Left lung (tissue), 10 donors: ENCODE results near the gene CCDC196. TPM values are rescaled to one million over a fixed set of nuclear protein-coding genes. Genes with fewer than 3 reads are reported as not detected.

Experiments used
- ATAC-seq: fragments of 200-7000 bp; cut with Tn5 transposase; one replicate; pipeline ENCODE4 v1.9.1; 2020; ENCODE audit warnings: moderate library complexity
- DNase-seq, 4 donors: peaks; one replicate each; pipeline ENCODE4 v3.0.0-alpha.2; 2013 to 2020
- H3K27ac ChIP-seq, 2 donors: fragments of 200-600 bp; sonication (generic) in 1 of 2; one replicate each; pipeline versions ENCODE4 v1.5.0 to v1.8.0; 2020 to 2021
- H3K27me3 ChIP-seq, 2 donors: fragments of 200-600 bp; sonication (generic) in 1 of 2; one replicate each; pipeline versions ENCODE4 v1.5.0 to v1.8.0; 2020 to 2021
- H3K36me3 ChIP-seq, 2 donors: fragments of 200-600 bp; sonication (generic) in 1 of 2; one replicate each; pipeline versions ENCODE4 v1.5.0 to v1.8.0; 2020 to 2021
- H3K4me1 ChIP-seq, 2 donors: fragments of 200-600 bp; one replicate each; pipeline ENCODE4 v1.8.0; 2021
- H3K4me3 ChIP-seq, 2 donors: fragments of 200-600 bp; sonication (generic) in 1 of 2; one replicate each; pipeline versions ENCODE4 v1.5.0 to v1.8.0; 2020 to 2021; ENCODE audit warnings: mild to moderate bottlenecking in 1 of 2
- H3K9me3 ChIP-seq, 2 donors: fragments of 200-600 bp; sonication (generic) in 1 of 2; one replicate each; pipeline versions ENCODE4 v1.5.0 to v1.8.0; 2020 to 2021
- intact Hi-C, 2 donors: fragments of 100-400 bp; cut with DNase I; formaldehyde crosslinking; loops; one replicate each; pipeline versions ENCODE4 v1.11.2 to v1.14.2; 2022
- polyA plus RNA-seq, 6 donors: library from polyadenylated mRNA; unstranded; fragments of 120-200 nt; gene quantifications; one replicate each; pipeline ENCODE4 v1.2.1, GENCODE V29; 2013; ENCODE audit not compliant: insufficient read length in 6 of 6
- total RNA-seq, 2 donors: library from RNA; stranded (reverse); fragmentation: NEBNext Ultra II Directional; extraction: Animal tissue kit (Norgen Biotek cat#: 25700); gene quantifications; one replicate each; pipeline ENCODE4 v1.2.1, GENCODE V29; 2021
- TF ChIP-seq, protein P1 (sequence below), 2 donors: fragments of 200-600 bp; sonication (generic) in 1 of 2; IDR thresholded peaks; one replicate each; pipeline versions ENCODE4 v1.5.0 to v1.8.0; 2021; ENCODE audit warnings: antibody characterized with exemption in 2 of 2
- donor health status: DM: no; HTN: yes; CAD: no.
- donor health status: DM: no; HTN: no; CAD: no.

Gene CCDC196
- total and polyA plus RNA-seq, 8 donors = 0.18 to 0.32 TPM; not detected in 6

DNA sequence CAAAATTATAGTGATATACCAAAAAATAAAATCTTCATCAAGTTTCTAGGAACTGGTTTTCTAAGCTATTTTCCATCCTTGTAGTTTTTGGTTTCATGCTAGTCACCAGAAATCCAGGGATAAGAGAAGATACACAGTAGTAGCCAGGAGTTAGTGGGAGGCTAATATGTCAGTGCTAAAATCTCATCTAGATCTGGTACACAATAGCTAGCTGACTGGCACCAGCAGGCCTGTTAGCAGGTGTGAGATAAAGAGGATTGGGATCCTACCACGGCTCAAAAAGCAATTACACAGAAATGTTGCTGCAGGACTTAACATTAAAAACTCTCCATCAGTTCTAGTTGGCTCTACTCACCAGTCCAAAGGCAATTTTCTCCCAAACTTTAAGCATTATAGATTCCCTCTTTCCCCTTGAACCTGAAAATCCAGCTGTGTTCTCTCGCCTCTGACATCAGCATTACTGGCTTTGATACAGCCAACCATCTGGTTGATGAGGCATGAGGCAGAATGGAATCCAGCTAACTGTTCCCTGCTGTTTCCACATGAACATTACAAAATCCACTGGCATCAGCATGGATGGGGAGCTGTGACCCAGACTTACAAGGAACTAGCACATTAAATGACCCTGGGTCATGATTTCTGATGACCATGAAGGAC, 41.8 kb upstream of the CCDC196 start:
- Histone ChIP-seq H3K4me3 (no peak overlapping the region), H3K9me3 (peaks cover 0 to 17% of the 10 kb centered on the region in 2 donors), H3K27me3 (no peaks in the 10 kb centered on the region), H3K4me1 (no peaks in the 10 kb centered on the region), H3K27ac (no peak overlapping the region), H3K36me3 (no peaks in the 10 kb centered on the region)
- ATAC-seq = no peak
- TF ChIP-seq, protein P1, sequence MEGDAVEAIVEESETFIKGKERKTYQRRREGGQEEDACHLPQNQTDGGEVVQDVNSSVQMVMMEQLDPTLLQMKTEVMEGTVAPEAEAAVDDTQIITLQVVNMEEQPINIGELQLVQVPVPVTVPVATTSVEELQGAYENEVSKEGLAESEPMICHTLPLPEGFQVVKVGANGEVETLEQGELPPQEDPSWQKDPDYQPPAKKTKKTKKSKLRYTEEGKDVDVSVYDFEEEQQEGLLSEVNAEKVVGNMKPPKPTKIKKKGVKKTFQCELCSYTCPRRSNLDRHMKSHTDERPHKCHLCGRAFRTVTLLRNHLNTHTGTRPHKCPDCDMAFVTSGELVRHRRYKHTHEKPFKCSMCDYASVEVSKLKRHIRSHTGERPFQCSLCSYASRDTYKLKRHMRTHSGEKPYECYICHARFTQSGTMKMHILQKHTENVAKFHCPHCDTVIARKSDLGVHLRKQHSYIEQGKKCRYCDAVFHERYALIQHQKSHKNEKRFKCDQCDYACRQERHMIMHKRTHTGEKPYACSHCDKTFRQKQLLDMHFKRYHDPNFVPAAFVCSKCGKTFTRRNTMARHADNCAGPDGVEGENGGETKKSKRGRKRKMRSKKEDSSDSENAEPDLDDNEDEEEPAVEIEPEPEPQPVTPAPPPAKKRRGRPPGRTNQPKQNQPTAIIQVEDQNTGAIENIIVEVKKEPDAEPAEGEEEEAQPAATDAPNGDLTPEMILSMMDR (IDR thresholded peaks at IDR 0.05) = no peak
- intact Hi-C loops = no loop called here
- peak in 2 of 4 donors; percentile 20 to 61 for DNase-seq

DNA sequence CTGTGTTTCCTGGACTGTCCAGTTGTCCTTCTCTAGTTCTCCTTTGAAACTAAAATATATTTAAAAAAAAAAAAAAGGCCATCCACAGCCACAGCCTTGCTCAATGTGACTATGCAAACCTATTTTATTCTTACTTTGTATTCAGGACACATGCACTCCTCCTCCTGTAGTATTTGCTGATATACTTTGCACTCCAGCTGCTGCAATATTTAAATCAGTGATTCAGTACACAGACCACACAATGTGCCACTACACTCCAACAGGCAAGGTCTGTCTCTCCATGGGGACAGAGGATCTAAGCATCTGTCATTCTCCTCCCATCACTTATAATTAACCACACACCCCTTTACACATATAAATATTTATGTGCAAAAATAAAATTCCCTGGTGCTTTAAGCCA, 40.2 kb upstream of the CCDC196 start:
- ATAC-seq = no peak
- Histone ChIP-seq H3K27ac (no peak overlapping the region), H3K27me3 (no peaks in the 10 kb centered on the region), H3K9me3 (peaks cover 0 to 2% of the 10 kb centered on the region in 2 donors), H3K4me3 (no peak overlapping the region), H3K4me1 (no peaks in the 10 kb centered on the region), H3K36me3 (no peaks in the 10 kb centered on the region)
- intact Hi-C loops = no loop called here
- TF ChIP-seq, protein P1 (IDR thresholded peaks at IDR 0.05) = no peak
- no peak for DNase-seq

DNA sequence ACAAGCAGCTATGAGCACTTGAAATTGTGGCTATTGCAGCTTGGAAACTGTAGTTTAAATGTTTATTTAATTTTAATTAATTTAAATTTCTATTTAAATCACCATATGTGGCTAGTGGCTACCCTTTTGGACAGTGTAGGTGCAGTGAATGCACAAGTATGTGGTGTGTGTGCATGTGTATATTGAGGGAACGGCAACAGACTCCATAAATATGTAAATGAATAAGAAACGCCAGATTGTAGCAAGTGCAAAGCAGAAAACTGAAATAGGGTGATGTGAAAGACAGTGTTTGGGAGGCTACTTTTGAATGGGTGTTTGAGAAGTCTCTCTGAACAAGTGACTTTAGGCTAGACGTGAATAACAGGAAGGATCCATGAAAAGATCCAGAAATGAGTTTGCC, 32.7 kb upstream of the CCDC196 start:
- TF ChIP-seq, protein P1 (IDR thresholded peaks at IDR 0.05) = no peak
- DNase-seq (no peak), ATAC-seq (no peak)
- Histone ChIP-seq H3K4me3 (no peak overlapping the region), H3K27me3 (no peaks in the 10 kb centered on the region), H3K27ac (no peak overlapping the region), H3K9me3 (no peaks in the 10 kb centered on the region), H3K4me1 (no peaks in the 10 kb centered on the region), H3K36me3 (no peaks in the 10 kb centered on the region)
- intact Hi-C loops = no loop called here

DNA sequence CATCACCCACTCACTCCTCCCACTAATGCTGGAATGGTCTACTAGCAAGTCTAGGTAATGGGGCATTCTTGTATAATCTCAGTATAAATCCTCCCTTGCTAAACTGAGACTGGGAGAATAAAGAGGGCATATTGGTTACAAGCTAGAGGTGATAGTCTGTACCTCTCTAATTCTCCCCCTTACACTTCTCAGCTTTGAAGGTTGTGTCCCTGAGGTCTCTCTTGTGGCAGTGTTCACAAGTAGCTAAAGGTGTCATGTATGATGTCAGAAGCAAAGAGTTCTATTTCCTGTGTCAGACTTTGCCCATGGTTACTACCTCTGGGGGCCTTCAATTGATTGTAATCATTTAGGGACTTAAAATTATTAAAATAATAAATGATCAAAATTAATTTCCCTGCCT, 26.6 kb upstream of the CCDC196 start:
- Histone ChIP-seq H3K4me1 (no peaks in the 10 kb centered on the region), H3K36me3 (no peaks in the 10 kb centered on the region), H3K27ac (no peak overlapping the region), H3K27me3 (no peaks in the 10 kb centered on the region), H3K9me3 (no peaks in the 10 kb centered on the region), H3K4me3 (no peak overlapping the region)
- intact Hi-C loops = no loop called here
- TF ChIP-seq, protein P1 (IDR thresholded peaks at IDR 0.05) = no peak
- no peak for DNase-seq
- no peak for ATAC-seq

DNA sequence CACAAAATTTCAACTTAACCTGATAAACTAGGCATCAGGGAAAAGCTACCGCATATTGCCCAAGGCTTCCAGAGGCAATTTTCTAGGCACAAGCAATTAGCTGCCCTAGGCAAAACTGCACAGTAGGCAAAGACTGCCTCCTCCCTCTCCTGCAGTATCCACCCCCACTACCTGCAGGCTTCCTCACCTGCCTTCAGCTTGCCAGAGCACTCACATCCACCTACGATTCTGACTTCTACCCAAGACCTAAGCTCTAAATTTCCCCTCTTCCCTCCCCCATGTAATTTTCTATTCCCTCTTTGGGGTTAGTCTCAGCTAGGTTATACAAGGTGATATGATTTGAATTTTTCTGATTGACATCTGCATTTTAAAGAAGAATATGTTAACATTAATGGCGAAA, 21.9 kb upstream of the CCDC196 start:
- TF ChIP-seq, protein P1 (IDR thresholded peaks at IDR 0.05) = no peak
- intact Hi-C loops = no loop called here
- Histone ChIP-seq H3K27ac (no peak overlapping the region), H3K9me3 (peaks cover 0 to 9% of the 10 kb centered on the region in 2 donors), H3K36me3 (no peaks in the 10 kb centered on the region), H3K27me3 (no peaks in the 10 kb centered on the region), H3K4me1 (no peaks in the 10 kb centered on the region), H3K4me3 (no peak overlapping the region)
- DNase-seq (no peak), ATAC-seq (no peak)
